Lower leg skin (tissue), 4 donors: ENCODE data around the gene INTS11. TPM values are rescaled to one million over a fixed set of nuclear protein-coding genes. Genes with fewer than 3 reads are reported as not detected.
A peak's percentile ranks its signal among the peaks of the same experiment; 100 is the strongest.

Experiments used
- DNase-seq, 2 donors: peaks; one replicate each; pipeline ENCODE4 v3.0.0-alpha.2; 2019; ENCODE audit warnings: low spot score in 2 of 2
- H3K4me3 ChIP-seq: fragments of 200-600 bp; sonication (generic); 2 replicates; pipeline ENCODE4 v1.5.1; 2017; ENCODE audit warnings: mild to moderate bottlenecking, low read depth; ENCODE audit not compliant: poor library complexity, severe bottlenecking
- POLR2A ChIP-seq, 2 donors: fragments of 450-650 bp; IDR thresholded peaks; one replicate each; pipeline ENCODE4 v1.6.1; 2016 to 2017; ENCODE audit warnings: antibody characterized with exemption in 2 of 2, mild to moderate bottlenecking in 1 of 2, moderate library complexity in 1 of 2
- WGBS, 2 donors: methylation state at CpG; one replicate each; pipeline ENCODE4 v1.1.5; 2018; 5-methylcytosine and 5-hydroxymethylcytosine counted together
- intact Hi-C: fragments of 100-400 bp; cut with DNase I; formaldehyde crosslinking; loops from one replicate; pipeline ENCODE4 v1.15.0; 2023; ENCODE audit warnings: low total_unique reads
- total RNA-seq, 4 donors: library from RNA; depleted of rRNA; stranded (reverse); fragments of >200 nt; gene quantifications; one replicate each; pipeline ENCODE4 v1.1.0, GENCODE V29; 2016
- TF ChIP-seq, protein P1 (sequence below), 3 donors: fragments of 450-650 bp; IDR thresholded peaks; one replicate each; pipeline ENCODE4 v1.5.1; 2016; ENCODE audit warnings: antibody characterized with exemption in 3 of 3, mild to moderate bottlenecking in 3 of 3, moderate library complexity in 2 of 3

Gene INTS11
- total RNA-seq, 4 donors from 2014 or later, result 101 to 185 (median 105) TPM

GRCh38 chr1:1329304-1330210 is 5.1 kb upstream of the INTS11 start:
- WGBS, 2 donors, result 89 to 93% methylated on average over 44 to 57 of the region's 58 CpGs
- TF ChIP-seq, protein P1, sequence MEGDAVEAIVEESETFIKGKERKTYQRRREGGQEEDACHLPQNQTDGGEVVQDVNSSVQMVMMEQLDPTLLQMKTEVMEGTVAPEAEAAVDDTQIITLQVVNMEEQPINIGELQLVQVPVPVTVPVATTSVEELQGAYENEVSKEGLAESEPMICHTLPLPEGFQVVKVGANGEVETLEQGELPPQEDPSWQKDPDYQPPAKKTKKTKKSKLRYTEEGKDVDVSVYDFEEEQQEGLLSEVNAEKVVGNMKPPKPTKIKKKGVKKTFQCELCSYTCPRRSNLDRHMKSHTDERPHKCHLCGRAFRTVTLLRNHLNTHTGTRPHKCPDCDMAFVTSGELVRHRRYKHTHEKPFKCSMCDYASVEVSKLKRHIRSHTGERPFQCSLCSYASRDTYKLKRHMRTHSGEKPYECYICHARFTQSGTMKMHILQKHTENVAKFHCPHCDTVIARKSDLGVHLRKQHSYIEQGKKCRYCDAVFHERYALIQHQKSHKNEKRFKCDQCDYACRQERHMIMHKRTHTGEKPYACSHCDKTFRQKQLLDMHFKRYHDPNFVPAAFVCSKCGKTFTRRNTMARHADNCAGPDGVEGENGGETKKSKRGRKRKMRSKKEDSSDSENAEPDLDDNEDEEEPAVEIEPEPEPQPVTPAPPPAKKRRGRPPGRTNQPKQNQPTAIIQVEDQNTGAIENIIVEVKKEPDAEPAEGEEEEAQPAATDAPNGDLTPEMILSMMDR (IDR thresholded peaks at IDR 0.05), result no peak
- TF ChIP-seq POLR2A (IDR thresholded peaks at IDR 0.05), result no peak
- intact Hi-C loops, result no loop called here
- H3K4me3 ChIP-seq, result no peak overlapping the region
- no peak for DNase-seq

GRCh38 chr1:1328254-1328653 is 3.8 kb upstream of the INTS11 start:
- intact Hi-C loops, result no loop called here

GRCh38 chr1:1327291-1327690 is 2.8 kb upstream of the INTS11 start:
- no peak for DNase-seq
- TF ChIP-seq, protein P1 (IDR thresholded peaks at IDR 0.05), result no peak
- intact Hi-C loops, result no loop called here
- 91% methylated on average over 33 to 35 of the region's 40 CpGs for WGBS, 2 donors
- no peak overlapping the region for H3K4me3 ChIP-seq

More at GRCh38 chr1:1328254-1328653, 3.8 kb upstream of the INTS11 start:
- 86 to 91% methylated on average over 4 to 14 of the region's 15 CpGs for WGBS, 2 donors
- DNase-seq, result no peak
- TF ChIP-seq, protein P1 (IDR thresholded peaks at IDR 0.05), result no peak
- no peak for TF ChIP-seq POLR2A (IDR thresholded peaks at IDR 0.05)
- no peak overlapping the region for H3K4me3 ChIP-seq

DNA sequence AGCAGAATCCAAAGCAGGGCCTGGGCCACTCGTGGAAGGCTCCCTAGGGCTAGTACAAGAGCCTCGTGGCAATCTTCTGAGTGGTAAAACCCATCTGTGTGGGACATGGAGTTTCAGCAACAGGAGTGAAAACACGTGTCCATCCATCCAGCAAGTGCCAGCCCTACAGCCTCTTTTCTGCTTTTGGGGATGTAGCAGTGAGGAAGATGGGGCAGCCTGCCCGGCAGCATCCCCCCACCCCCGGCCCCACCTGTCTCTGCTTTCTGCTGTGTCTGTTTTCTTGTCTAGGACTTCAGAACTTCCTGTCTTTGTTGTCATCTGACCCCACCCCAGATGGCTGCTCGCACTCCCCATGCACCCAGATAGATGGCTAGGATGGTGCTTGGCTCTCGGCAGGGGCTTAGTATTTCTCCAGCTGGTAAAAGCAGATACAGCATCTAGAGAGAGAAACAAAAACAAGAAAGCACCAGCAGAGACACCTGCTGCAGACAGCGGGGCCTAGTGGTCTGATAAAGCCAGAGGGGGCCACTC is 1.7 kb upstream of the INTS11 start:
- intact Hi-C loops, result no loop called here
- 51 to 57% methylated on average over 8 of the region's 8 CpGs for WGBS, 2 donors

GRCh38 chr1:1325288-1326074 is 1.0 kb upstream of the INTS11 start:
- TF ChIP-seq, protein P1 (IDR thresholded peaks at IDR 0.05), result no peak
- no peak for TF ChIP-seq POLR2A (IDR thresholded peaks at IDR 0.05)
- intact Hi-C loops, result no loop called here
- WGBS, 2 donors, result 26 to 36% methylated on average over 11 to 12 of the region's 16 CpGs
- no peak for DNase-seq
- H3K4me3 ChIP-seq, result peak overlapping the region; percentile 61

More for the DNA sequence above, 1.7 kb upstream of the INTS11 start:
- DNase-seq, result no peak
- no peak for TF ChIP-seq POLR2A (IDR thresholded peaks at IDR 0.05)
- TF ChIP-seq, protein P1 (IDR thresholded peaks at IDR 0.05), result no peak
- H3K4me3 ChIP-seq, result no peak overlapping the region
